ENCODE data around the gene EIF4EBP3. TPM values are rescaled to one million over a fixed set of nuclear protein-coding genes. Genes with fewer than 3 reads are reported as not detected.
"Not testable (repeated sequence)": the region's sequence is repeated elsewhere in the genome, so short reads cannot be mapped to it uniquely, and the experiment has no call there.

The EIF4EBP3 gene
- total RNA-seq, 2 experiments from 2014 or later: 8.0 to 11.6 TPM

DNA sequence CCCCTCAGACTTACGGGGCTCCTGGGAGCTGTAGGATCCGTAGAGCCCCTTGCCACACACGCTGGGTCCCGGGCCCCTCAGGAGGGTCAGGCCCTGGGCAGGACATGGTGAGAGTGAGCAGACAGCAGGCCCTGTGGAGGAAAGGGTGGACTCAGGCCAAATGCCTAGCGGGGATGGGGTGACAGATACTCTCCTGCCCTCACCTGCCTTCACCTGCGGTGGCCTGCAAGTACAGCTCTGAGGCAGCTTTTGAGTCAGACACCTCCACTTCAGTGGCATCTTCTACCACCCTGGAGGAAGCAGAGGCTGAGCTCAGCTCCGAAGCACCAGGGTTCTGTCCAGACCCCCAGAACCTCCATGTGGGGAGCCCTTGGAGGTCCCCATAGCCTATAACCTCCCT lies 43.4 kb downstream of the EIF4EBP3 start:
- POLR2A ChIA-PET: no interaction called here
- H3K27ac Mint-ChIP-seq: no peak overlapping the region
- CTCF ChIA-PET: interaction anchor here (1.3 kb wide), 1 partner anchor 160 kb away, joined by 3 read pairs; no protein-coding TSS in a partner anchor
- H3K4me3 Mint-ChIP-seq: no peak overlapping the region
- H3K9me3 Mint-ChIP-seq: no peaks in the 10 kb centered on the region
- DNase-seq: no peak
- no peaks in the 10 kb centered on the region for H3K36me3 Mint-ChIP-seq (ENCODE audit: low read depth)
- peaks cover 5% of the 10 kb centered on the region for H3K27me3 Mint-ChIP-seq
- H3K4me1 Mint-ChIP-seq: no peaks in the 10 kb centered on the region

DNA sequence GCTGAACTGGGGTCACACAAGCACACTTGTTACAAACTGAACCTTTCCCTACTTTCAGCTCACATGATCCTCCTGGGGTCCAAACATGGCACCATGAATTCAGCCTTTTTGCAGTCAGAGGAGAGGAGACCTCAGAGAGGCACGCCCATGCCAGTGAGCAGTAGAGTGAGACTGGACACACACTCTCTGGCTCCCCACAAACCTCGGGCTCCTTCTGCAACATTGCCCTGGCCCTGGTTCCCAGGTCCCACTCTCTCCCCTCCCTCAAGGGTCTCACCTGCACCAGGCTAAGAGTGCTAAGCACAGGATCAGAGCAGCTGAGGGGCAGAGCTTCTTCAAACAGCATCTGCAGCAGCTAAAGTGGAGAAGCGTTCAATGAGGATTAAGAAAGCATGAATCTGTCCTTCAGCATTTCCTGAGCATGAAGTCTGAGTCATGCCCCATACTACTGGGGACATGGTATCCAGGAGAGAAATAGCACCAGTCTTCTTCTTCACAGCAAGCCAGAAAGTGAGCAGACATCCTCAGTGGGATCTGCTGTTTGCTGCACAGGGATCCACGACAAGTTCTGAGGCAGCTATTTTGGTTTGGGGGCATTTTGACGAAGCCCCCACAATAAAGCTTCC lies 44.4 kb downstream of the EIF4EBP3 start:
- no peak for DNase-seq
- Mint-ChIP-seq H3K27me3 (peaks cover 5% of the 10 kb centered on the region), H3K4me1 (no peaks in the 10 kb centered on the region), H3K4me3 (no peak overlapping the region), H3K27ac (no peak overlapping the region), H3K36me3 (ENCODE audit: low read depth) (no peaks in the 10 kb centered on the region), H3K9me3 (no peaks in the 10 kb centered on the region)
- POLR2A ChIA-PET: no interaction called here
- CTCF ChIA-PET: no interaction called here

- H3K36me3 Mint-ChIP-seq (ENCODE audit: low read depth); H3K27me3 Mint-ChIP-seq; POLR2A ChIA-PET; H3K4me3 Mint-ChIP-seq; H3K9me3 Mint-ChIP-seq; H3K4me1 Mint-ChIP-seq; H3K27ac Mint-ChIP-seq; DNase-seq; CTCF ChIA-PET: not testable (repeated sequence)
Observed at GRCh38 chr5:140593070-140593469, 45.6 kb downstream of the EIF4EBP3 start.

DNA sequence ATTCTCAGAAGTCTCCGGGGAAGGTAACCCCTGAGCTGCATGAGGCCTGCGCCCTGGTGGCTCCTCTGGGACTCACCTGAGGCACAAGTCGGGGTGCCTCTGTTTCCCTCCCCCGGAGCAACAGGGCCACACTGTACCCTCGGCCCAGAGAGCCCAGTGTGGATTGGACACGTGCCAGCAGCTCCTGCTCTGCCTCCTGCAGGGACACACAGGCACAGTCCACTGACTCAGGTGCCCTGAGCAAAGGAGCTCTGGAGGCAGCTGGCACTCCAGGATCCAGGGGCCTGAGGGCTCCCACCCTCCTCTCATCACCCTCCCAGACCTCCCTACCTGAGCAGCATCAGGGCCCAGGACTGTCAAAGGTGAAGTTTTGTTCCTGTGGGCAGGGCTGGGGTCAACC lies 46.7 kb downstream of the EIF4EBP3 start:
- Mint-ChIP-seq H3K4me3 (no peak overlapping the region), H3K27me3 (peaks cover 7% of the 10 kb centered on the region), H3K27ac (no peak overlapping the region), H3K36me3 (ENCODE audit: low read depth) (no peaks in the 10 kb centered on the region), H3K9me3 (no peaks in the 10 kb centered on the region), H3K4me1 (no peaks in the 10 kb centered on the region)
- POLR2A ChIA-PET: no interaction called here
- DNase-seq: no peak
- CTCF ChIA-PET: no interaction called here

GRCh38 chr5:140595538-140596300 lies 48.3 kb downstream of the EIF4EBP3 start:
- Mint-ChIP-seq H3K36me3 (ENCODE audit: low read depth) (no peaks in the 10 kb centered on the region), H3K4me3 (no peak overlapping the region), H3K27me3 (peaks cover 7% of the 10 kb centered on the region), H3K4me1 (no peaks in the 10 kb centered on the region), H3K27ac (no peak overlapping the region), H3K9me3 (no peaks in the 10 kb centered on the region)
- POLR2A ChIA-PET: no interaction called here
- no peak for DNase-seq
- CTCF ChIA-PET: no interaction called here

DNA sequence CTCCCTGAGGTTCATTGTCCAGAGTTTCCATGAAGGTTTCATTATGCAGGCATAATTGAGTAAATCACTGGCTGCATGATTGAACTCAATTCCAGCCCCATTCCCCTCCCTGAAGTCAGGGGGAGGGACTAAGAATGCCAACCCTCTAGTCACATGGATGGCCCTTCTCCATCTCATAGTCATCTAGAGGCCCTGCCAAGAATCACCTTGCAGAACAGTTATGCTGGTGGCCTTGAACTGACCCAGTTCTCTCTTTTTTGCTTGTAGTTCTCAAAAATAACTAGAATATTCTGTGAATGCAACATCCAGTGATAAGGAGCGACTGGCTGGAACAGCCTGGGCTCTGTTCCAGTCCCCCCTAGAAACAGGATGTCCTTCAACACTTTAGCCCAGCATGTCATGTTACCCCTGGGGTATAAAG lies 48.9 kb downstream of the EIF4EBP3 start:
- POLR2A ChIA-PET: no interaction called here
- CTCF ChIA-PET: no interaction called here
- no peaks in the 10 kb centered on the region for H3K4me1 Mint-ChIP-seq
- H3K4me3 Mint-ChIP-seq: no peak overlapping the region
- H3K9me3 Mint-ChIP-seq: no peaks in the 10 kb centered on the region
- H3K27me3 Mint-ChIP-seq: peaks cover 7% of the 10 kb centered on the region
- no peaks in the 10 kb centered on the region for H3K36me3 Mint-ChIP-seq (ENCODE audit: low read depth)
- H3K27ac Mint-ChIP-seq: no peak overlapping the region
- DNase-seq: no peak

DNA sequence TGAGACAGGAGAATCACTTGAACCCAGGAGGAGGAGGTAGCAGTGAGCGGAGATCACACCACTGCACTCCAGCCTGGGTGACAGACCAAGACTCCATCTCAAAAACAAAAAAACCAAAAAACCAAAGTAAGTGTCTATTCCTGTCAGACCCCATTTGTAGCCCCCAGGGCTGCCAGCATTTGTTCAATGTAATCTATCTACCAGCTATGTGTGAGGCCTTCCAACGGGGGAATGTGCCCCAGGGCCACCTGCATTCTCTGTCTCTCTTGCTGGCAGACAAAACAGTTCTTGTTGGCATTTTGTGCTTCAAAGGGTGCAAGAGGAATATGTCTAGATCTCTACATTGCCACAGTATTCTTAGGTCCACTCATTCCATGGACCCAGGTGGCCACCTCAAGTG lies 51.4 kb downstream of the EIF4EBP3 start:
- H3K36me3 Mint-ChIP-seq (ENCODE audit: low read depth): no peaks in the 10 kb centered on the region
- H3K27ac Mint-ChIP-seq: no peak overlapping the region
- DNase-seq: no peak
- no peaks in the 10 kb centered on the region for H3K9me3 Mint-ChIP-seq
- CTCF ChIA-PET: no interaction called here
- POLR2A ChIA-PET: no interaction called here
- H3K27me3 Mint-ChIP-seq: peaks cover 7% of the 10 kb centered on the region
- H3K4me1 Mint-ChIP-seq: no peaks in the 10 kb centered on the region
- H3K4me3 Mint-ChIP-seq: no peak overlapping the region

Other genes with a start within 250 kb of the EIF4EBP3 start
- gene PFDN1, start 244.6 kb upstream of the EIF4EBP3 start, total RNA-seq: 10 to 100 TPM; 52.3 to 55.8 TPM
- gene HBEGF, start 201.1 kb upstream of the EIF4EBP3 start, total RNA-seq: 10 to 100 TPM; 67.9 to 69.1 TPM
- under 1 TPM; 0.43 to 0.78 TPM for gene SLC4A9, start 187.5 kb upstream of the EIF4EBP3 start, total RNA-seq
- 100 to 1,000 TPM; 109 to 122 TPM for gene ANKHD1, start 145.8 kb upstream of the EIF4EBP3 start, total RNA-seq
- 10 to 100 TPM; 37.4 to 38.3 TPM for gene SRA1, start 9.8 kb downstream of the EIF4EBP3 start, total RNA-seq
- gene APBB3, start 16.9 kb downstream of the EIF4EBP3 start, total RNA-seq: 10 to 100 TPM; 23.7 to 27.5 TPM
- 10 to 100 TPM; 78.9 to 82.1 TPM for gene SLC35A4, start 17.2 kb downstream of the EIF4EBP3 start, total RNA-seq
- gene CD14, start 85.5 kb downstream of the EIF4EBP3 start, total RNA-seq: under 1 TPM; 0.23 to 0.38 TPM
- gene TMCO6, start 91.8 kb downstream of the EIF4EBP3 start, total RNA-seq: 10 to 100 TPM; 28.9 to 29.0 TPM
- gene NDUFA2, start 100.0 kb downstream of the EIF4EBP3 start, total RNA-seq: 10 to 100 TPM; 73.0 to 83.8 TPM
- gene IK, start 100.2 kb downstream of the EIF4EBP3 start, total RNA-seq: 100 to 1,000 TPM; 123 to 126 TPM
- gene WDR55, start 117.2 kb downstream of the EIF4EBP3 start, total RNA-seq: 10 to 100 TPM; 35.0 to 35.2 TPM
- gene DND1, start 125.9 kb downstream of the EIF4EBP3 start, total RNA-seq: 1 to 10 TPM; 2.2 to 2.5 TPM
- 10 to 100 TPM; 66.0 to 70.2 TPM for gene HARS1, start 143.7 kb downstream of the EIF4EBP3 start, total RNA-seq
- gene HARS2, start 143.8 kb downstream of the EIF4EBP3 start, total RNA-seq: 10 to 100 TPM; 30.6 to 34.7 TPM
- 10 to 100 TPM; 52.0 to 52.7 TPM for gene ZMAT2, start 152.8 kb downstream of the EIF4EBP3 start, total RNA-seq
- not detected for gene PCDHA1, start 238.5 kb downstream of the EIF4EBP3 start, total RNA-seq
- gene PCDHA2, start 247.2 kb downstream of the EIF4EBP3 start, total RNA-seq: not detected